ENCODE measurements around the gene GNG2.

Gene GNG2

DNA sequence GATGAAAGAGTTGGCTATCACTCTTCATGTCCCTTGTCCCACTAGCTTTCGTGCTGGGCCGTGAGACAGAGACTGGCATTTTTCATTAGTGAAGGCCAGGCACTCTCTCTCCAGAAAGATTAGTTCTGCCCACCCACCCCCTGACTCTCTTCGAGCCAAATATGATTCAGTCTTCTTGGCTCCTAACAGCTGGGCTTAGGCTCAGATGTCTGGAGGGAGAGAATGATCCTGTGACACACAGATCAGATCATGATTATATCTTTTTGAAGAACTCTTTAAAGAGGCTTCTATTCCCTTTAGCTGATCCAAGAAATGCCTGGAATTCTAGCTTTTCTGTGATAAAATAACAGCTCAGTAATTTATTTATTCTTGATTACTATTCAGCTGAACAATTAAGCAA lies 5.2 kb upstream of the GNG2 start:
- DNase-seq (ENCODE audit: low read depth, low spot score), result no peak

DNA sequence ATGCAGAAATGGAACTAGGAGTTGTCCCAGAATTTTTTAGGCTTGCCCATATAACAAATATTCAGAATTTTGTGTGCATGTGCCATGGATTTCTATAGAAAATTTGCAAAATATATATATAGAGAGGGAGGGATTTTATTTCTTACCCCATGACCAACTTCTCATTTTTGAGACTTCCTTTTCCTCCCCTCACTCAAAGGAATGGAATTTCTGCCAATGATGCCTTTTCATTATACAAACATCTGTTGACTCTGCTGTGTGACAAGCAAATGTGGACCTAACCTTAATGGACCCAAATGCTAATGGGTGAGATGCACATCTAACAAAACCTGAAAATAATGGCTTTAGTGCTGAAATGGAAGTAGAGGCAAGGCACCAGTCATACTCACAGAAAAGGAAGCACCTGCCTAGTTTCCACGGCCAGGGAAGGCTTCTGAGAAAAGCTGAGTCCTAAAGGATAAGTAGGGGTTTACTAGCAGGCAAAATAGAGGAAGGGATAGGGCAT lies 3.6 kb upstream of the GNG2 start:
- no peak for DNase-seq (ENCODE audit: low read depth, low spot score)

- no peak for DNase-seq (ENCODE audit: low read depth, low spot score)
Observed at GRCh38 chr14:51859131-51859530, 1.3 kb upstream of the GNG2 start.

DNA sequence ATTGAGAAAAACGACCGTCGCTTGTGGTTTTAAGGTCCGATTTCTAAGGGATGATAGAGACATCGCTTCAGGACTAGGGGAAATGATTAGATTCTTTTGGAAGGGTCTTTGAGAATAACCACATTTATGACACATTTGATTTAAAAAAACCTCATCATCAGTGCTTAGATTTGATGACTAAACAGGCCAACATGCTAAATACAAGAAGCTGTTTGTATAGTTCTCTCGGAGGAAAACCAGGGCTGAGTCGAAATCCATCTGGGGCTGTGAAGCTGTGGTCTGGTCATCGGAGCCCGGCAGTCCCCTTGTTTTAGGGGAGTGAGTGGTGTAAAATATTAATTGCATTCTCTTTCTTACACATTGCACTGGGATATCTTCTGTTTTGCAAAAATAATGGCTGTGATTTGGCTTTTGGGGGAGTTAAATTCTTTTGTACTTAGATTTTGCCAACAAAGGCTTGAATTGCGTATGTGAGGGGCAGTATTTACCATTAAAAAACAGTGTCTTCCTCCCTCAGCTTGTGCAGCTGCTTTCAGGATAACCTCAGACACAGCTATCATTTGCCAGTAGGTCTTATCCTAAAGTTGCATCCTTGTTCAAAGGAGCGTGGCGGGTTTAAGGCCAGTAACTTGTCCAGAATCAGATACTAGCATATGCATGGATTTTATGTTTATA lies 550 bp downstream of the GNG2 start:
- no peak for DNase-seq (ENCODE audit: low read depth, low spot score)

GRCh38 chr14:51862176-51862796 lies 1.9 kb downstream of the GNG2 start:
- DNase-seq (ENCODE audit: low read depth, low spot score), result no peak

- DNase-seq (ENCODE audit: low read depth, low spot score), result no peak
Observed at GRCh38 chr14:51862860-51863259, 2.4 kb downstream of the GNG2 start.

- DNase-seq (ENCODE audit: low read depth, low spot score), result no peak
Observed at GRCh38 chr14:51865953-51866747, 5.7 kb downstream of the GNG2 start.

GRCh38 chr14:51867741-51868140 lies 7.3 kb downstream of the GNG2 start:
- no peak for DNase-seq (ENCODE audit: low read depth, low spot score)

DNA sequence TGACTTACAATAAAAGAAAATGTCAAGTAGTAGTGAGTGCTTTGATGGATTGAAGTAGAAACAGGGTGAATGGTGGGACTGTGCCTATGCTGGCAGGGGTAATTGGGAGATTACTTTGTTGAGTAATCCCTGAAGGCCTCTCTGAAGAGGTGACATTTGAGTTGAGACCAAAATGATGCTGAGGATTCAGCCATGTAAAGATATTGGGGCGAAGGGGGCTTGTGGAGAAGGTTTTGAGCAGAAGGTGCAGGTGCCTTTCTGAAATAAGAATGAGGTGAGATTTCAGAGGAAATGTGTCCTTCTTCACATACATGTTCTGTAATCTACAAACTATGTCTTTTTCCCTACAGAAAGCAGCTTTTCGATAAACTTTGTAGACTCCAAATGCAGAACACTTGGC lies 8.0 kb downstream of the GNG2 start:
- no peak for DNase-seq (ENCODE audit: low read depth, low spot score)

- no peak for DNase-seq (ENCODE audit: low read depth, low spot score)
Observed at GRCh38 chr14:51869411-51870100, 9.1 kb downstream of the GNG2 start.

DNA sequence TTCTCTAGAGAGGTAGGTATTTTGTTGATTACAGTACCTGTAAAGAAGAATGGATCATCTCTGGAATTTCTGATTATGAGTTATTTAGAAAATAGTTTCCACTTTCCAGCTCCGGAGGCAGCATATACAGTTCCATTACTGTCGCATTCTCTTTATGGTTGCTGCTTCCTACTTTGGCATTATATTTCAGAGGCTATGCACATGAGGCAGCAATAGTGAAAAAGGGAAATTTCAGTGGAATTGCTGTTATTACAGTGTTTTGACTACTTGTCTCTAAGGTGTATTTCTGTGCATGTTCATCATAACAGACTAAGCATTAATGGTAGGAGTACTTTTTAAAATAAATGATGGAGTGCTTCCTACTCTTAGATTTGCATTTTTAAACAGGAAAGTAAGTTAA lies 10.2 kb downstream of the GNG2 start:
- no peak for DNase-seq (ENCODE audit: low read depth, low spot score)

- DNase-seq (ENCODE audit: low read depth, low spot score), result no peak
Observed at GRCh38 chr14:51871846-51872245, 11.4 kb downstream of the GNG2 start.

GRCh38 chr14:51872396-51872795 lies 12.0 kb downstream of the GNG2 start:
- DNase-seq (ENCODE audit: low read depth, low spot score), result no peak

GRCh38 chr14:51873221-51873893 lies 12.9 kb downstream of the GNG2 start:
- no peak for DNase-seq (ENCODE audit: low read depth, low spot score)

GRCh38 chr14:51877810-51878209 lies 17.4 kb downstream of the GNG2 start:
- no peak for DNase-seq (ENCODE audit: low read depth, low spot score)

- no peak for DNase-seq (ENCODE audit: low read depth, low spot score)
Observed at GRCh38 chr14:51879170-51879569, 18.8 kb downstream of the GNG2 start.

- no peak for DNase-seq (ENCODE audit: low read depth, low spot score)
Observed at GRCh38 chr14:51880835-51881580, 20.6 kb downstream of the GNG2 start.

GRCh38 chr14:51881636-51882035 lies 21.2 kb downstream of the GNG2 start:
- no peak for DNase-seq (ENCODE audit: low read depth, low spot score)

DNA sequence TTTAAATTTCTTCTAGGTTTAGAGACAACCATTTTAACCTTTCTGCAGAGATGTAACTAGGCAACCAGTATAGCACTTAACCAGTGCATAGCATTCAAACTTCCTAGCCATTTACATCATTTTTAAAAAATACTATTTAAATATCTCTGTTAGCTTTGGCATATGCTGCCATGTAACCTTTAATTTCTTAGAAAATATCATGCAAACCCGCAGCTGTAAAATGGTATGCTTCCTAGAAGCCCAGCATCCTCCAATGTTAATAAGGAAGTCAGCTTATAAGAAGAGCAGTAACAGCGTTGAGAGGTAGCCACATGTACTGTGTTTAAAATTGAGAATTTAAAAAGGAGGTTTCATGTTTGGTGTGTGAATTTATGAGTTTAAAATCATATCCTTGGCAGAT lies 22.8 kb downstream of the GNG2 start:
- no peak for DNase-seq (ENCODE audit: low read depth, low spot score)

- no peak for DNase-seq (ENCODE audit: low read depth, low spot score)
Observed at GRCh38 chr14:51884086-51884927, 23.9 kb downstream of the GNG2 start.
